ENCODE results near the gene NXNL2.

Gene NXNL2

DNA sequence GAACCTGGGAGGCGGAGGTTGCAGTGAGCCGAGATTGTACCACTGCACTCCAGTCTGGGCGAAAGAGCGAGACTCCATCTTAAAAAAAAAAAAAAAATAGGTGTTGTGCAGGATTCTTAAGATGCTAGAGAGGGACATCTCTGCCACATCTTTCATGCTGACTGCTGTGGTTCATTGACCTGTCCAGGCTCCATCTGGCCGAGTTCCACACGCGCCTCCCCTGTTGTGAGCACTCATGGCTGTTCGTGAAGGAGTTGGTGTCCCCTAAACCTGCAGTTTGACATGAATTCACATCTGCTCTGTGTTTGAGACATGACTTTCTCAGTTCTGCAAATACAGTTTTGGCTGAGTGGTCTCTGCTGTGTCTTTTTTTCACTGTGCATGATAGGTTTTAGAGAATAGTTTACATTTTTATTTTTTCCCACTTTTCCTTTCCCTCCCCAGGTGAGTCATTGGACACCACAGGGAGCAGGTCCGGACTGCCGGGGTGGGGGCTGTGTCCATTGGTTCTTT is 5.3 kb downstream of the NXNL2 start:
- TF ChIP-seq, protein P1, sequence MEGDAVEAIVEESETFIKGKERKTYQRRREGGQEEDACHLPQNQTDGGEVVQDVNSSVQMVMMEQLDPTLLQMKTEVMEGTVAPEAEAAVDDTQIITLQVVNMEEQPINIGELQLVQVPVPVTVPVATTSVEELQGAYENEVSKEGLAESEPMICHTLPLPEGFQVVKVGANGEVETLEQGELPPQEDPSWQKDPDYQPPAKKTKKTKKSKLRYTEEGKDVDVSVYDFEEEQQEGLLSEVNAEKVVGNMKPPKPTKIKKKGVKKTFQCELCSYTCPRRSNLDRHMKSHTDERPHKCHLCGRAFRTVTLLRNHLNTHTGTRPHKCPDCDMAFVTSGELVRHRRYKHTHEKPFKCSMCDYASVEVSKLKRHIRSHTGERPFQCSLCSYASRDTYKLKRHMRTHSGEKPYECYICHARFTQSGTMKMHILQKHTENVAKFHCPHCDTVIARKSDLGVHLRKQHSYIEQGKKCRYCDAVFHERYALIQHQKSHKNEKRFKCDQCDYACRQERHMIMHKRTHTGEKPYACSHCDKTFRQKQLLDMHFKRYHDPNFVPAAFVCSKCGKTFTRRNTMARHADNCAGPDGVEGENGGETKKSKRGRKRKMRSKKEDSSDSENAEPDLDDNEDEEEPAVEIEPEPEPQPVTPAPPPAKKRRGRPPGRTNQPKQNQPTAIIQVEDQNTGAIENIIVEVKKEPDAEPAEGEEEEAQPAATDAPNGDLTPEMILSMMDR (conservative IDR thresholded peaks at IDR 0.05): no peak
- no peak overlapping the region for H3K27ac ChIP-seq

DNA sequence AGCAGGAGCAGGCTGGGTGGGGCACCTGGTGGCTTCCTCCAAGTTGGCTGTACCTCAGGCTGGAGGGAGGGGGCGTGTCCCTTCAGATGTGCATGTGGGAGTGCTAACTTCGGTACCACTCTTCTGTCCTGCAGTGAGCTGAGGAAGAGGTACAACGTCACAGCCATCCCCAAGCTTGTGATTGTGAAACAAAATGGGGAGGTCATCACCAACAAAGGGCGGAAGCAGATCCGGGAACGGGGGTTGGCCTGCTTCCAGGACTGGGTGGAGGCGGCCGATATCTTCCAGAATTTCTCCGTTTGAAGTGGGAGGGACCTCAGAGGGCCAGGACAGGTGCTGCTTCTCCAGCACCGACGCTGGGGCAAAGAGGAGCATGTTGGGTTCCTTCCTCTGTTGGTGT is 9.3 kb downstream of the NXNL2 start:
- no peak overlapping the region for H3K27ac ChIP-seq
- TF ChIP-seq, protein P1 (conservative IDR thresholded peaks at IDR 0.05): no peak
- TF ChIP-seq ZFX (IDR thresholded peaks at IDR 0.05): no peak

DNA sequence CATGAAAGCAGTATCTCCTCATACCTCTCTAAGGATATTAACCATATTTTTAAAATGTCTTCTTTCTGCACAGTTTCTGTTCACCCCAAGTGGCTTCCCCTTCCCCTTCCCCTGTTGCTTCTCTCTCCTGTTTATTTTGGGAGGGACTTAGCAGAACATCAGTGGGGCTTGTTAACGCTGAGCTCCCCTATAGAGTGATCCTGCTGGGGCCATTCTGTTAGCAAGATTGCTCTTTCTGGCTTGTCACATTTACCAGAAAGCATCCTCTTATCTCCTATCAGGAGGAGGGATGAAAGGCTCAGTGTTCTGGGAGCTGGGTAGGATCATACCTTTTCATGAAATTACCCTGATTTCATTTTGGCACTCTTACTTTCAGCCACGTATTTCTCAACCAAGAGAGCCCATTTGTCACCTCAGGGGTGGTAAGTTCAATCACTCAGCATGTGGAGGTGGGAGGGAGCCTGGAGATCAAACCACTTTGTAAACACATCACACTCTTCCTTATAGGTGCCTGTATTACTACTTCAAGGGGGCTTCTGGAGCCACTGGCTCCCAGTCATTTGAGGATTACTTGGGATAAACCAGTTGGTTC is 16.7 kb downstream of the NXNL2 start:
- TF ChIP-seq, protein P1 (conservative IDR thresholded peaks at IDR 0.05): no peak
- TF ChIP-seq ZFX (IDR thresholded peaks at IDR 0.05): no peak
- no peak overlapping the region for H3K27ac ChIP-seq

DNA sequence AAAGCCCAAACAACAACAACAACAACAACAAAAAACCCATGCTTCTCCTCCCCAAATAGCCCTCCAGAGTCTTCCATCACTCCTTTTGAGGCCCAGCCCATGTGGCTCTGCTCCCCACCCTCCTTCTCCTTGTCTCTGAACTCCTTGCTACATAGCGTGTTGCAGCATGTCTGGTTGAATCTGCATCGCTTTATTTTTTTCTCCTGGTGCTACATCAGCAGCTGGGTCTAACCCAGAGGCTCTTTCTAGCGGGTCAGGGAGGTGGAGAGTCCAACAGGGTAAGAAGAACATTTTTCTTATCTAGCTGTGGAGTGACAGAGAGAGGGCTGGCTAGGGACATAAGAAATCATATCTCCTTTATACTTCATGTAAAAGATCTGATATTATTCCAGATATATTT is 18.4 kb downstream of the NXNL2 start:
- TF ChIP-seq, protein P1 (conservative IDR thresholded peaks at IDR 0.05): no peak
- TF ChIP-seq ZFX (IDR thresholded peaks at IDR 0.05): no peak
- no peak overlapping the region for H3K27ac ChIP-seq

DNA sequence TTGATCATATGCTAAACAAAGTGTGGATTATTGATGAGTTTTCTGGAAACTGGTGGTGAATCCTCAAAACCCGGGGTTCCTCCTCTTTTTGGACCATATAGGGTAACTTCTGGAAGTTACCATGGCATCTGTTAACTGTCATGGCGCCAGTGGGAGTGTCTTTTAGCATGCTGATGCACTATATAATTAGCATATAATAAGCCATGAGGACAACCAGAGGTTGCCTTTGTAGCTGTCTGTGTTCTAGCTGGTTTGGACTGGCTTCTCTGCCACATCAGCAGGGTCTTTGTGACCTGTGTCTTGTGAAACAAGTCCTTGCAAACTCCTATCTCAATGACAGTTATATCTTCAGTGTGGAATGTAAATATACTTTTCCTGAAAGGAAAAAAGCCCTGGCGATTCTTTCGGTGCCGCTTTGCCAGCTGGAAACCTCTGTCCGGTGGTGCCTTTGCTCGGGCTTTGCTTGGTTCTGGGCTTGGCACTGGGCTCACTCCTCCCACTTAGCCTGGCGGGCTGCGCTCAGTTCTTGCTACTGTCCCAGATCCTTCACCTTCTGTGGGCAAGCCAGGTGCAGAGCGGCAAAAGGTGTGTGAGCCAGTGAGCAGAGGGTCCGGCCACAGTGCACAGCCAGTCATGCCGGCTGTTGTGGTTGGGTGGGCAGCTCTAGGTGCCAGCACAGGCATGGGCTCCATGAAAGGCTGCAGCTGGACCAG is 20.4 kb downstream of the NXNL2 start:
- no peak for TF ChIP-seq ZFX (IDR thresholded peaks at IDR 0.05)
- TF ChIP-seq, protein P1 (conservative IDR thresholded peaks at IDR 0.05): no peak

DNA sequence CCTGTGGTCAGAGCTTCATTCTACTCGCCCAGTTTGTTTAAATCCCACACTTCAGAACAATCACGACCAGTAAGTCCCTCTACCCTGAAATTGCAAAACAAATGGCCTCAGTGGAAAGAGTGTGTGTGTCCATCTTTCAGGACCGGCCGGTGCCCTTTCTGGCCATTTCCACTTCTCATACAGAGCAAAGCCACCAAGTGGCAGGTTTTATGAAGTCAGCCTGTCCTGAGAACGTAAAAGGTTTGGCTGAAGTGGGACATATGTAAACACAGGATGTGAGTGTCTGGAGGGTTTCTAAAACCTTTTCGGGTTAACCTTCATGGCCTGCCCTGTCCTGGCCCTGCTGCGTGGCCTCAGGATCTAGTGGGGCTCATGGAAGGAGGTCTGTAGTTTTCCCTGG is 24.7 kb downstream of the NXNL2 start:
- TF ChIP-seq ZFX (IDR thresholded peaks at IDR 0.05): no peak
- TF ChIP-seq, protein P1 (conservative IDR thresholded peaks at IDR 0.05): no peak; the same call in 1 of the 2 replicates
- H3K27ac ChIP-seq: no peak overlapping the region

More for the DNA sequence above, 20.4 kb downstream of the NXNL2 start:
- no peak overlapping the region for H3K27ac ChIP-seq

DNA sequence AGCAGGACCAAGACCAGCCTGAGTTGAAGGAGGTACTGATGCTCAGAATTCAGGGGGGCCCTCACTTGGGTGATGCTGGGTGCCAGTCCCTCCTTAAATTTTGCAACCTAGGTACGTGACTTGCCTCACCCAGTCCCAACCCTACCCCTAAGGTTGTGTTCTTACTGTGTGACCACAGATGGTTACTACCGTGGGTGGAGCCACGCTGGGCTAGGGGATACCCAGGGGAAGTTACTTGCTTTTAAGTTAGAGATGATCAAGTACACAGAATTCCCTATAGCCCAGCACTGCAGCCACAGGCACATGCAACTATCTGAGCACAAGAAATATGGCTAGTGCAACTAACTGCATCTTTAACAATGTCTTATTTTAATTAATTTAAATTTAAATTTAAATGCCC is 32.9 kb downstream of the NXNL2 start:
- no peak for TF ChIP-seq ZFX (IDR thresholded peaks at IDR 0.05)
- TF ChIP-seq, protein P1 (conservative IDR thresholded peaks at IDR 0.05): no peak
- H3K27ac ChIP-seq: no peak overlapping the region
